LoVo (cell line): ENCODE data around the gene PRKCH.

ENCODE experiments used
- DNase-seq: peaks from one replicate; pipeline ENCODE4 v3.0.0-alpha.2; 2016; ENCODE audit warnings: low spot score

PRKCH gene

GRCh38 chr14:61491876-61492434 is 170.6 kb downstream of the PRKCH start:
- no peak for DNase-seq

GRCh38 chr14:61492474-61492873 is 171.1 kb downstream of the PRKCH start:
- DNase-seq: no peak

GRCh38 chr14:61493239-61493638 is 171.9 kb downstream of the PRKCH start:
- peak; percentile 23 for DNase-seq

GRCh38 chr14:61494018-61494417 is 172.6 kb downstream of the PRKCH start:
- no peak for DNase-seq

- no peak for DNase-seq
Measured at GRCh38 chr14:61495809-61496208, 174.4 kb downstream of the PRKCH start.

GRCh38 chr14:61498303-61498702 is 176.9 kb downstream of the PRKCH start:
- DNase-seq: no peak

GRCh38 chr14:61498811-61499210 is 177.4 kb downstream of the PRKCH start:
- DNase-seq: no peak

GRCh38 chr14:61499991-61500390 is 178.6 kb downstream of the PRKCH start:
- no peak for DNase-seq

GRCh38 chr14:61501714-61502458 is 180.5 kb downstream of the PRKCH start:
- DNase-seq: no peak

GRCh38 chr14:61502459-61503093 is 181.2 kb downstream of the PRKCH start:
- no peak for DNase-seq

- no peak for DNase-seq
Measured at GRCh38 chr14:61503167-61503801, 181.9 kb downstream of the PRKCH start.

GRCh38 chr14:61504901-61505300 is 183.5 kb downstream of the PRKCH start:
- no peak for DNase-seq

- DNase-seq: no peak
Measured at GRCh38 chr14:61505815-61506809, 184.7 kb downstream of the PRKCH start.

- no peak for DNase-seq
Measured at GRCh38 chr14:61508526-61508925, 187.1 kb downstream of the PRKCH start.

GRCh38 chr14:61510736-61511557 is 189.6 kb downstream of the PRKCH start:
- no peak for DNase-seq

GRCh38 chr14:61511558-61511948 is 190.2 kb downstream of the PRKCH start:
- no peak for DNase-seq

- DNase-seq: no peak
Measured at GRCh38 chr14:61512026-61512834, 190.9 kb downstream of the PRKCH start.

GRCh38 chr14:61513986-61514830 is 192.8 kb downstream of the PRKCH start:
- no peak for DNase-seq

GRCh38 chr14:61514927-61515326 is 193.5 kb downstream of the PRKCH start:
- no peak for DNase-seq
